HEK293T (cell line): Measurements from ENCODE around the gene ZFR.

ENCODE experiments used
- ARNT ChIP-seq: fragments of 450-650 bp; IDR thresholded peaks from 2 replicates; pipeline ENCODE4 v1.6.1; 2017; ENCODE audit warnings: mild to moderate bottlenecking
- FOXM1 ChIP-seq: fragments of 450-650 bp; IDR thresholded peaks from 2 replicates; pipeline ENCODE4 v1.6.1; 2017; ENCODE audit warnings: mild to moderate bottlenecking, borderline replicate concordance
- HDGF ChIP-seq: fragments of 450-650 bp; IDR thresholded peaks from 2 replicates; pipeline ENCODE4 v1.6.1; 2017; ENCODE audit warnings: antibody characterized with exemption, borderline replicate concordance
- TARDBP ChIP-seq: fragments of 450-650 bp; IDR thresholded peaks from 2 replicates; pipeline ENCODE4 v1.6.1; 2016

DNA sequence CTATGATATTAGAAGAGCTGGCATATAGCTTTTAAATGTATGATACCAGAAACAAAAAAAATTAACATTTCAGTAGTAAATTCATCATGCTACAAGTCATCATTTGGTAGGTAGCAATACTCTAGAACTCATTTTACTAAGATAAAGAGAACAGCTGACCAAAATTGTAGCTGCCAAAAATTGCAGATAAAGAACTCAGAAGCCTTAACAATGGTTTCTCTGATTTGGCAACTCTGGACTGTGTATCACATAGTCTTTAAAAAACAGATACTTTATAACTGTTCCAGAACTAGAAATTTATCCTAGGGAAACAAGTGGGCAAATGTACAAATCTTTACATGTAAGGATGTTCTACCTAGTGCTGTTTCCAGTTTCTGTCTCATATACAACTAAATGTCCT lies 33.9 kb downstream of the ZFR start:
- TF ChIP-seq TARDBP: no peak
- TF ChIP-seq HDGF: no peak
- no peak for TF ChIP-seq FOXM1
- TF ChIP-seq ARNT: no peak
